Mucosa of descending colon (tissue), 3 donors: ENCODE data around the gene NOL4L. TPM values are rescaled to one million over a fixed set of nuclear protein-coding genes. Genes with fewer than 3 reads are reported as not detected.

Experiments
- ATAC-seq: fragments of 200-7000 bp; cut with Tn5 transposase; one replicate; pipeline ENCODE4 v1.9.1; 2020; ENCODE audit warnings: mild to moderate bottlenecking, moderate library complexity
- DNase-seq, 3 donors: peaks; one replicate each; pipeline ENCODE4 v3.0.0-alpha.2; 2020
- H3K36me3 ChIP-seq: fragments of 200-600 bp; one replicate; pipeline ENCODE4 v1.8.0; 2021; ENCODE audit warnings: low read depth, mild to moderate bottlenecking
- H3K4me1 ChIP-seq: fragments of 200-600 bp; one replicate; pipeline ENCODE4 v1.8.0; 2021; ENCODE audit warnings: low read depth, mild to moderate bottlenecking
- H3K4me3 ChIP-seq: fragments of 200-600 bp; one replicate; pipeline ENCODE4 v1.8.0; 2021; ENCODE audit warnings: mild to moderate bottlenecking
- H3K9me3 ChIP-seq: fragments of 200-600 bp; one replicate; pipeline ENCODE4 v1.8.0; 2021; ENCODE audit warnings: mild to moderate bottlenecking
- intact Hi-C, 2 donors: fragments of 100-400 bp; cut with DNase I in 1 of 2; cut with micrococcal nuclease in 1 of 2; formaldehyde crosslinking; loops; one replicate each; pipeline versions ENCODE4 v1.11.0 to v1.11.1; 2022; cut with DNase I, micrococcal nuclease
- total RNA-seq, 3 donors: library from RNA; stranded (reverse); fragmentation: NEBNext Ultra II Directional in 2 of 3; extraction: Animal tissue kit (Norgen Biotek cat#: 25700) in 2 of 3; gene quantifications; one replicate each; pipeline versions ENCODE4 v1.2.1 to v1.2.4, GENCODE V29; 2021 to 2023
- TF ChIP-seq, protein P1 (sequence below): fragments of 200-600 bp; IDR thresholded peaks from one replicate; pipeline ENCODE4 v1.8.0; 2022; ENCODE audit warnings: antibody characterized with exemption, mild to moderate bottlenecking
- donor health status: DM: no; HTN: no; CAD: no; lungs with moderate emphysema.
- donor health status: DM: no; HTN: no; CAD: no.
- donor health status: DM: no; HTN: yes; CAD: no.

Gene NOL4L
- total RNA-seq, 3 donors from 2014 or later: 46.1 to 75.3 (median 55.1) TPM

DNA sequence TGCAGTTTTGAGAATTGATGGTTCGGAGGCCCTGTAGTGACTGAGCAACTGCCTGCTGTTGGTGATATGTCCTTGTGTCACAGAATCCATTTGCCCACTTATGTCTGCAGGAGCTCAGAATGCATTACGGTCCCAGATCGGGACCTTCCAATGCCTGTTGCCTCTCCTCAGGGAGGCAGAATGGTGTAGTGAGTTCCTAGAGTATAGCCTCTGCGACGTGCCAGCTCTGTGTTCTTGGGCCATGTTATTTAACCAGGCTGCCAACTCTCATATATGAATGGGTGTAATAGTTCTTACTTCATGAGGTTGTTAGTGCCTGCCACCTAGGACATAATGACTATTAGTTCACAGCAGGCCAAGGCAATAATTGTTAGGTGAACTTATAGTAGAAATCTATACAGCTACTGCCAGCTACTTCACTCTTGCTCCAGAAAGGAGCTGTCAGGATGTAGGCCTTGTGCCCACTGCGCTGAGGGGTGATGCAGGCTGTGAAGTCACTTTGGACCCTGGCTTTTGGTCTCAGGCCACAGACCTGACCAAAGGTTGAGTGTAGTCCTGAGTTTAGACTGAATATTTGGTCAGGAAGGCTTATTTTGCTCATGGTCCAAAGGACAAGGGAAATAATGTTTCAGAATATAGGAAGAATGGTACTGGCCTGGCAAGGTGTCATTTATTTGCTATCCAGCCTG lies 144.9 kb downstream of the NOL4L start:
- ATAC-seq (no peak), DNase-seq (no peak)
- Histone ChIP-seq H3K9me3 (no peaks in the 10 kb centered on the region), H3K36me3 (no peaks in the 10 kb centered on the region), H3K4me1 (no peaks in the 10 kb centered on the region), H3K4me3 (no peak overlapping the region)
- intact Hi-C loops: no loop called here
- TF ChIP-seq, protein P1, sequence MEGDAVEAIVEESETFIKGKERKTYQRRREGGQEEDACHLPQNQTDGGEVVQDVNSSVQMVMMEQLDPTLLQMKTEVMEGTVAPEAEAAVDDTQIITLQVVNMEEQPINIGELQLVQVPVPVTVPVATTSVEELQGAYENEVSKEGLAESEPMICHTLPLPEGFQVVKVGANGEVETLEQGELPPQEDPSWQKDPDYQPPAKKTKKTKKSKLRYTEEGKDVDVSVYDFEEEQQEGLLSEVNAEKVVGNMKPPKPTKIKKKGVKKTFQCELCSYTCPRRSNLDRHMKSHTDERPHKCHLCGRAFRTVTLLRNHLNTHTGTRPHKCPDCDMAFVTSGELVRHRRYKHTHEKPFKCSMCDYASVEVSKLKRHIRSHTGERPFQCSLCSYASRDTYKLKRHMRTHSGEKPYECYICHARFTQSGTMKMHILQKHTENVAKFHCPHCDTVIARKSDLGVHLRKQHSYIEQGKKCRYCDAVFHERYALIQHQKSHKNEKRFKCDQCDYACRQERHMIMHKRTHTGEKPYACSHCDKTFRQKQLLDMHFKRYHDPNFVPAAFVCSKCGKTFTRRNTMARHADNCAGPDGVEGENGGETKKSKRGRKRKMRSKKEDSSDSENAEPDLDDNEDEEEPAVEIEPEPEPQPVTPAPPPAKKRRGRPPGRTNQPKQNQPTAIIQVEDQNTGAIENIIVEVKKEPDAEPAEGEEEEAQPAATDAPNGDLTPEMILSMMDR: no peak

DNA sequence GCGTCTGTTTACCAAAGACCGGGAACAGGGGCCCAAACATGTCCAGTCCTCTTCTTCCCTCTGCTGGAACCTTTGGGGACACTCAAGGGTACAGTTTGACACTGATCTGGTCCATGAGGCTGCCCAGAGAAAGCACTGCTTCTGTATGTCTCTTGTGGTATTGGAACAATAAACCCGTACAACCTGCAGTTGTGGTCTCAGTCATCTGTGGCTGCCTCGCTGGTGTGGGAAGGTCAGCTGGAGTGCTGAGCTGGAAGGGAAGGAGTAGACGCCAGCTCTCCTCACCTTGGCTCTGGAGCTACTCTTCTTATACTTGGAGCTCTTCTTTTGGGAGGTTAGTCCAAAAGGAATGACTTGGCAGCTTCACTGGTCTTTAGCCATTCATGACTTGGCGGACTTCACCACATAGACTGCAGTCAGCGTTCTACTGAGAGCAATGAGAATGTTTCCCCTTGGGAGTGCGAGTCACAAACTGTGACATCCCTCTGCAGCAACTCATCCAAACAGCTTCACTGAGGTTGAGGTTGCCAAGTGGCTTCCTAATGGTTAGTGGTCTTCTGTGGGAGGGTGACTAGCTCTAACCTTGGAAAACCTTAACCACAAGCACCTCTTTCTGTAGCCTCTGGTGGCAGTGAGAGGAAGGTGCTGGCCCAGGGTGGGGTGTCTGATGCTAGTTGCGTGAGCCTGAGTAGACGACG lies 145.9 kb downstream of the NOL4L start:
- intact Hi-C loops: no loop called here
- ATAC-seq: no peak
- peak in 1 of 3 donors; percentile 20 for DNase-seq
- Histone ChIP-seq H3K9me3 (no peaks in the 10 kb centered on the region), H3K4me1 (no peaks in the 10 kb centered on the region), H3K36me3 (no peaks in the 10 kb centered on the region), H3K4me3 (no peak overlapping the region)
- TF ChIP-seq, protein P1: no peak

DNA sequence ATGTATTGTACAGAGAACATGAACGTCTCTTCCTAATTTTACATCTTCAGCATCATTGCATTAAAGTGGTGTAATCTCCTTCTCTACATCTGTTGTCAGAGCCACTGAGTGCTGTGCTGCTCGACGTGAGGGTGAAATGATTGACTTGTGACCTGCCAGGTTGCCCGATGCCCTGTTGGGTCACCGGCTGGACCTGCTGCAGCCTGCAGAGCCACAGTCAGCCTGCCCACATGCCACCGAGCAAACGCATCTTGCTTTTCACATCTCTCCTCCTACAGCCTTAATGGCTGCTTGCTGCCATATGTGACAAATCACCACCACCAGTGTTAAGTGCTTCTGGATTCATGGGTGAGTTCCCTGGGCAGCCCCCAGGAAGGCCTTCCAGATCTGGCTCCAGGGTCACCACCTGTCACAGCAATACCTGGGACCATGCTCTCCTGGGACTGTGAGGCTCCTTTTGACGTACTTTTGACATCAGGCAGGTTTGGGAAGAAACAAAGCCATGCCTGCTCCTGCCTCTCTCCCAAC lies 146.7 kb downstream of the NOL4L start:
- Histone ChIP-seq H3K4me1 (no peaks in the 10 kb centered on the region), H3K9me3 (no peaks in the 10 kb centered on the region), H3K4me3 (no peak overlapping the region), H3K36me3 (no peaks in the 10 kb centered on the region)
- intact Hi-C loops: no loop called here
- TF ChIP-seq, protein P1: no peak
- no peak for DNase-seq
- no peak for ATAC-seq

DNA sequence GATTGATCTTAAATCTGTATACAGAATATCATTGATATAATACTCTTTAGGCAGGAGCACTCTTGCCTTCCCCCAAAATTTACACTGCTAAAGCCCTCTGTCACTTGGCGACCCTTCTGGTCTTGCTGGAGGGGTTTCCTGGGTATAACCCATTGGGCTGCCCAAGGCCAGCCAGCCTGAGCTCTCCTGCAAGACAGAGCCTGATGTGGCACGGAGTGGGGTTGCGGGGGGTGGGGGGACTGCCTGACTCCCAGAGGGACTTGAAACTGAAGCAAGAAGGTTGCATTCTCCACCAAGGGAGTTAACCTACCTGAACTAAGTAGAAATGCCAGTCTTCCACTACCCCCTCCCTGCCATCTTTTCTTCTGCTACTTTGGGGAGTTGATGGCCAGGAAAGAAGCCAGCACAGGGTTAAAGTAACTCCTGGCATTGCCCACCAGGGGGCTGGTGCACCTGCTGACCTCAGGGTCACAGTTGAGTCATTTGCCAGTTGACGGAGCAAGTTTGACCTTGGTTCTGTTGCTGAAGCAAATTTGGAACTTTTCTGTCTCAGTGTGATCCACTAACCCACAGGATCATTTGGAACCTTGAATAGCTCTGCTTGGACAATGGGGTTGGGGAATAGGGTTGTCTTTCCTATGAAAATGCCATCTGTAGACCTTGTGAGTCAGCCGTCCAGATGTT lies 147.6 kb downstream of the NOL4L start:
- TF ChIP-seq, protein P1: no peak
- DNase-seq: no peak

DNA sequence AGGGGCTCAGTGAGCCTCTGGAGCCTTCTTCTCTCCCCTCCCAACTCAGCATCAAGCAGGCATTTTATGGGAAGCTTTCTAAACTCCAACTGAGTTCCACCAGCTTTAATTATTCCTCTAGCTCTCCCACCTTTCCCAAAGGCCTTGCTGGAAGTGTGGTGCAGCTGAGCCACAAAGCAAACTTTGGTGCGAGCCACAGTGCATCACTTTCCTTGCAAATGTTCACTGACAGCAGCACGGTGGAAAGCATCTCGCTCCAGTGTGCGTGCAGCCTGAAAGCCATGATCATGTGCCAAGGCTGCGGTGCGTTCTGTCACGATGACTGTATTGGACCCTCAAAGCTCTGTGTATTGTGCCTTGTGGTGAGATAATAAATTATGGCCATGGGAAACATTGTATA lies 148.2 kb downstream of the NOL4L start:
- Histone ChIP-seq H3K4me3 (no peak overlapping the region), H3K36me3 (no peaks in the 10 kb centered on the region), H3K4me1 (no peaks in the 10 kb centered on the region), H3K9me3 (no peaks in the 10 kb centered on the region)
- peak in 1 of 3 donors; percentile 21 for DNase-seq
- intact Hi-C loops: no loop called here
- TF ChIP-seq, protein P1: no peak
- no peak for ATAC-seq

More for the DNA sequence above, 147.6 kb downstream of the NOL4L start:
- Histone ChIP-seq H3K4me3 (no peak overlapping the region), H3K4me1 (no peaks in the 10 kb centered on the region), H3K9me3 (no peaks in the 10 kb centered on the region), H3K36me3 (no peaks in the 10 kb centered on the region)
- intact Hi-C loops: no loop called here
- peak; percentile 10 for ATAC-seq
